Activated CD8-positive, alpha-beta memory T cell treated with anti-CD3 and anti-CD28 coated beads for 24 hours (primary cell): ENCODE measurements around the gene MLC1.

Experiments used
- DNase-seq: peaks from one replicate; pipeline ENCODE4 v3.0.0-alpha.2; 2020

The MLC1 gene

DNA sequence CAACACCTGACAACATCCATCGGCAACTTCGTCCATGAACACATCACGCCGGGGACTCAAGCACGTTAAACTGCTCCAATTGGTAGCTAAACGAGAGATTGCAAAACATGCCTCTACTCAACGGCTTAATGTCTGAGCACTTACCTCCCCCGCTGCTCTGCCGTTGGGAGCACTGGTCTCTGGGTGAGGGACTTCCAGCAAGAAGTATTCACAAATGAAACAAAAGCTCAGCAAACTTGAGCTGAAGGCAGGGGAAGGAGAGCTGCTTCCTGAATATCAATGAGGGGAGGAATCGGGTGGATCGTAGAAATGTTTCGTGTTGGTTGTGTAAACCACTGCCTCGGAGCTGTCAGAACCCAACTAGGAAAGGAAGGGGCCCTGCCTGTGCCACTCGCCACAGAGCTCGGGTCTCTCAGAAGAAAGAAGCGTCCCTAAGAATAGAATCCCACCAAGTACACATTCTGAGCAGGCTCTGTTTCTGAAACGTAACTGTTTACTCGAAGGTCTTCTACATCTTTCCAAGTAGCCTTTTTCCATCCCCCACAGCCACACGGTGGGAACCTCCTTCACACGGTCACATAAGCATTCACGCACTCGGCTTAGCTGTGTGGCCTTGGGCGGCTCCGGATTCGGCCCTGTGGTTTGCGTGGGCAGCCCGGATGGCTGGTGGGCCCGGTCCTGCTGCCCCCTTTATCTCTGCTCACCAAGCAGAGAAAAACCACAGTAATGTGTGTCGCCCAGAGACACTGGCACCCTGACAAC is at the start of gene MLC1:
Gene MLC1 (minus strand): TSS at position 216 of the 762 bp plus-strand sequence. CDS start 524 bp downstream, outside the sequence.
- peak; percentile 65 for DNase-seq

DNA sequence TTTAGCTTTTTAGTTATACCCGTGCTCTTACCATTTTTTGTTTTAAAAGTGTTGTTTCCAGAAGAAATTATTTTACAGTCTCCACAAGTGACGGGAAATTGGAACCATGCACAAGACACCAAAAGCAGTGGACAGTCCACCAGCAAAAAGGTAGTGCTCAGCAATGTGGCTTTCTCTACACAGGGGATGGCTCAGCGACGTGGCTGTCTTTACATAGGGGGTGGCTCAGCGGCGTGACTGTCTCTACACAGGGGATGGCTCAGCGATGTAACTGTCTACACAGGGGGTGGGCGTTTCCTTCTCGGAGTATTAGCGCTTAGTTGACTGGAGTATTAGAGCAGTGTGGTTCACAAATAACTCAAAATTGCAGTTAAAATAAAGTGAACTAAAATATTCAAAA is 49.3 kb upstream of the MLC1 start:
- no peak for DNase-seq

DNA sequence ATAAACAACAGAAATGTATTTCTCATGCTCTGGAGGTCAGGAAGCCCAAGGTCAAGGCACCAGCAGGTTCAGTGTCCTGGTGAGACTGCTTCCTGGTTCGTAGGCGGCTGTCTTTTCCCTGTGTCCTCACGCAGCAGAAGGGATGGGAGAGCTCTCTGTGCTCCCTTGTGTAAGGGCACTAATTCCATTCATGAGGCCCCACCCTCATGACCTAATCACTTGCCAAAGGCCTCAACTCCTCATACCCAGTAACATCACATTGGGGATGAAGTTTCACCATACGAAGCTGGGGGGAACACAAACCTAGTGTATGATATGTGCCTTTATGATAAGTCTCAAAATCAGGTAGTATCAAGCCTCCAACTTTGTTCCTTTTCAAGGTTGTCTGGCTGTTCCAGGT is 46.7 kb upstream of the MLC1 start:
- no peak for DNase-seq

DNA sequence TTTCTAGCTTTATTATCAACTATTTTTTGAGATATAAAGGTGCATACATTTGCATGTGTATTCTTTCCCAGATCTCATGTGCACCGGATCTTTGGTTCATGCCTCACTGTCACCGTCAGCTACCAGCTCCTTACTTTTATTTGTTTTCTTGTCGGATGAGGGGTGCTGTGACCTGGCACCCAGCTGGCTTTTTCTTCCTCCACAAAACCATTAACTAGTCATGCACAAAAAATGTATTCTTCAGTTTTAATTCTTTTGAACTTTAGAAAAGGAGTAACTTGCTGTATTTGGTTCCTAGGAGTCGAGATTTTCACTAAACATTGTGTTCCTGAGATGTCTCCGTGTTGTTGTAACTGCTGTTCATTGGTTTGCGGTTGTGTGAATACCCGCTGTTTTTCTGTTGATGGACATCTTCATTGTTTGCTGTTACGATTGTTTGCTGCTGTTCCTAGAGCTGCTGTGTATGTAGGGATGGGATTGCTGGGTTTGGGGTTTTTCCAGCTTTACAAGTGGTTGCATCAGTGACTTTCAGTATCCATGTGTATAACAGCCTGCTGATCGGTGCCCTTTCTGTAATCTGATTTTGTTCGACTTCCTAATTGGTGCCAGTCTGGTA is 44.0 kb upstream of the MLC1 start:
- no peak for DNase-seq

DNA sequence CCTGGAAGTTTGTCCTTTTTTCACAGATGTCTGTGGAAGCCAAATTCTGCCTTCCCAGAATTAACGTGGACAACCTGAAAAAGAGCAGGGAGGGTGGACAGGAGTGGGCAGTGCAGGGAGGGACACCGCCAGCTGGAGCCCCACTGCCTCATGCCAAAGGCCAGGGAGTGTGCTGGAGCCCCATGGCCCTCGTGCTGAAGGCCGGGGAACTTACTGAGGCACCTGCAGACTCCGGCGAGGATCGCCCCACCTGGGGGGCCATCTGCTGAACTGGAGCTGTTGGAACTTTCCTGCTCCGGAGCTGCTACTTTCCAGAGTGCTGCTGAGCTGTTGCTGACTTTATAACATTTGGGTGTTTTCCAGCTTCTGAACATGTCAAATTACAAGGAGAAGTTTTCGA is 39.8 kb upstream of the MLC1 start:
- no peak for DNase-seq

DNA sequence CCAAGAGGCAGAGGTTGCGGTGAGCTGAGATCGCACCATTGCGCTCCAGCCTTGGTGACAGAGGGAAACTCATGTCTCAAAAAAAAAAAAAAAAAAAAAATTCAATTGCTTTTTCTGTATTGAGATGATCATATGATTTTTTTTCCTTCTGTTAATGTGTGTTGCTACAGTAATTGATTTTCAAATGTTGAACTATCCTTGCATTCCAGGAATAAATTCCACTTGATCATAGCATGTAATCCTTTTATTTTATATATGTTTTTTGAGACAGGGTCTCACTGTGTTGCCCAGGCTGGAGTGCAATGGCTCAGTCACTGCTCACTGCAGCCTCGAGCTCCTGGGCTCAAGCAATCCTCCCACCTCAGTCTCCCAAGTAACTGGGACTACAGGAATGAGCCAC is 37.9 kb upstream of the MLC1 start:
- no peak for DNase-seq

DNA sequence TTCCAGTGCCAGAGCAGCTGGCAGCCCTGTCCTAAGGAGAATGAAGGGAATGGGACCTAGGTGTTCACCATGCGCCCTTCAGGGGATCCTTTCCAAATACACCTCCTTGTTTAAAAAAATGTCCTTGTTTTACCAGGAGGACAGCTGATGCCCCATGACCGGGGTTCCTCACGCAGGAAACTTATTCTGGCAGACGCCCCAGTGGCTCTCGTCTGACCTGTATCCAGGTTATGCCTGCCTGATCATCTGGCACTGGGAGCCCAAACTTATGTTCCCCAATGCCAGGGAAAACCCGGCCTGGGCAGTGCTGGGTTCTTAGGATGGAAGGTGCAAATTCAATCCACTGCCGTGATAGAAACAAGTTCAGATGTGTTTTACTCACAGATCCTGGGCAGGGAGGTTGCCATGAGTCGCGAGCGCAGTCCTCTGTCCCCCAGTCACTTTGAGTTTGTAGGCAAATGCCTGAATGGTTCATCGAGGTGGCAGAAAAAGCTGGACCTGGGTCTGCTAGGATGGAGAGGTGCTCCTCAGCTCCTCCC is 36.0 kb upstream of the MLC1 start:
- DNase-seq, result no peak

DNA sequence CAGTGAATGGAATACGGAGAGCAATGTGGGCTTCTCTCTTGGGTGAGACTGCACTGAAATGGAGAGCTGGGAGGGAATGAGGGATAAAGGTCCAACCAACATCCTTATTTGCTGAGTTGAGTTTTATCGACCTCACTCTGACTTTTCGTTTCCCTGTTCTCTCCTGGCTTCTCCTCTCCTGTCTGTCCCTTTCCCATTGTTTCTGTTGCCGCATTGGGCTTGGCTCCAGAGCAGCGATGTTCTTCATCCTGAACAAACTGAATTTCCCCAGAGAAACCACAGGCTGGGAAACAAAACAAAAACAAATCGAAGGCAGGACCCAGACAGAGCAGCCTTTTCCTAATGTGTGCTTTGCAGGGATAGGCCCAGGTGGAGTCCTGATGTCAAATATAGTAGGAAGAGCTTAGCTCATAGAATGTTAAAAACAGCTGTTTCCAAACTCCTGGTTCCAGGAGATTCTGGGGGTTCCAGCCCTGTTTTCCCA is 34.6 kb upstream of the MLC1 start:
- DNase-seq, result no peak

DNA sequence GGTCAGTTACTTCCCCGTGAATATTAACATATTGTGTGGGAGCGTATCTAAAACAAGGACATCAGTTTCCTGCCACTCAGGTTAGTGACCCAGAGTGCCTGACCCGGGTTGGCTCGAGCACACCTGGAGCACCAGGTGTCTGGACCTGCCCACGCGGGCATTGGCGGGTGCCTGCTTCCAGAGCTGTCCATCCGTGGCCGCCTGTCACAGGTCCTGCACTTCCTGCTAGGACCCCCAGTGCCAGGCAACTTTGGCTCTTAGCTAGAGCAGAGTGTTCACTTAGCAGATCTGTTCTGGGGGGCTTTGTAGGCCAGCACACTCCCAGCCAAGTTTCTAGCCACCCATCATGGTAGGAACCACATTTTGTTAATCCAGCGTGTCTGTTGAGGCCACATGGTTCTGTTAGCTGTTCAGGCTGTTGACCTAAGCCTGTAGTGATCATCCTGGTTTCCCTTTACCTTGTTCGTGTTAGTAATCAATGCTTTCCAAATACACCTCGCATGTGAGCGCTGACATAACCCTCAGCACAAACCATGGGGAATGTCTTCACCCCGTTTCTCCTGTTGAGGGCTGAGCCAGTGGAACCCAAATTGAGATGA is 34.0 kb upstream of the MLC1 start:
- no peak for DNase-seq

DNA sequence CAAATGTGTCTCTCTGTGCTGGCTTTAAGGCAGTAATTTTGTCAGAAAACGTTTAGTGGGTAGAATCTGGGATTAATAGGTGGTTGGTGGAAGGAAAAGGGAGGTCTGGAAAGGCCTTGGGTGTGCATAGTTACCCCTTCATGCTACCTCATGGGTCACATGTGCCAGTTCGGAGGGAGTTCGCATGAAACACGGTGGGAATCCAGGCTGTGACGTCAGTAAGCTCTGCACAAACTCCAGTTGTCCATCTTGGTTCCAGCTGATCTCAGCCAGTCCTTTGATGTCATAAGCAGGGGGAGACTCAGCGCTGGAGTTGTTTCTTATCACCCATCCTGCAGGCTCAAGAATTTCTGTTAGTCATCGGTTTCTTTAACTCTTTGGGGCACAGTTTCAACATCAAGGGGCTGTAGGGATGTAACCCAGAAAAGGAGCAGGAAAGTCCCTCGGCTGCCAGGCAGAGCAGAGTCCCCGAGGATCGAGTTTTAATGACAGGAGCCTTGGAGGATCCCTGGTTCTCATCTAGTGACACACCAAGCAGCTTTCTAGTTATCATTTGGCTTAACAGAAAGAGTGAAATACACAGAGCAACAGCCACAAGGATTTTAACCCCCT is 33.4 kb upstream of the MLC1 start:
- no peak for DNase-seq

DNA sequence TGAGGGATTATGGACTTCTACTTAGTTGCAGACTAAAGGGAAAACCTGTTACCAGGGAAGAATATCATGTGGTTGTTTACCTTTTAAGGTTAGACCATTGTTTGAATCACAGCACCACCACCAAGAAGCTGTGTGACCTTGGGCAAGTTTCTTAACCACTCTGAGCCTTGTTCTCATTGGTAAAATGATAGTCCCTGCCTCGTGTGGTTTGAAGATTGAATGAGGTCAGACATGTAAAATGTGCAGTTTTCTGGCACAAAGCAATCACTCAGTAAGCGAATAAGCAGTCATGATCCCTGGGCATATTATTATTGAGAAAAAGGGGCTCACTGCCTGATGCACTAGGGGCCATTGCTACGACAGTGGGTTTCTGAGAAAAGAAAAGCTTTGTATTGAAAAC is 32.9 kb upstream of the MLC1 start:
- no peak for DNase-seq

DNA sequence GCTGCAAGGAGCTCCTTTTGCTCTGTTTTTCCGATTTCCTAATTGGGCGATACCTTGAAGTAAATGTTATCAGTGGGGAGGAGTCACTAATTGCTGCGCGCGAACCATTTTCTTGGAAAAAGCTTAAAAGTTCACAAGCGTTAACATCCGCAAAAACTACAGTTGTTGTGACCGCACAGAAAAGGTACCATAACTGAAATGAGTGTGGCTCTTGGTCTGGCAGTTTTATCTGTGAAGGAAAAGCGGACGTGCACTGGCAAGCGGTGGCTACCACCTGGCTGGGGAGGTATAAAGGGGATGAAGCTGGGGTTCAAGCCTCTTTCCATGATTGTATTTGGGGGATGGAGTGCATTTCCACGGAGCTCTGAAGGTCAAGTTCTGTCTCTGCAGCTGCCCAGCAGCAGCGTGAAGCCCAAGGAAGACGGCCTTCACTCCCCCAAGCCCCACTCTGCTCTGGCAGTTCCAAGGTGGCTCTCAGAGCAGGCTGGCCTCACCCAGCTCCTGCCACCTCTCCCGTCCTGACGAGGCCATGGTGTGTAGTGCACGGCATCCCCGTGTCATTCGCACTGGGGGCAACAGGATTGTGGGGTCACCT is 32.0 kb upstream of the MLC1 start:
- no peak for DNase-seq

DNA sequence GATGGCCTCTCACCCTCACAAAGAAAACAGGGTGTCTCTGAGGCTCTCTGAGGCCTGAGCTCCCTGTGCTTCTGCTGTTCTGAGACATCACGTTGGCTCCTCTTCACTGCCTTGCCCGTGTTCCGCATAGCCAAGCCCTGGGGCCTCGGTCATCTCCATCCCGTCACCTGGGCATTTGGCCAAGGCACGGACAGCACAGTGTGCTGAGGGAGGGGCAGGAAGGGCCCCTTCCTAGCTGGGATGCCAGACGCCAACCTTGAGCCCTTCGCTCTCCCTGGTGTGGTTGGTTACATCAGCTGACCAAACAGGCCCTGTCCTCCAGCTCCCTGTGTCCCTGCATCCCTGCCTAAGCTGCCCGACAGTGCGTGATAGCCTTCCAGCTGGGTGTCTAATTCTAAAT is 30.5 kb upstream of the MLC1 start:
- DNase-seq, result no peak

DNA sequence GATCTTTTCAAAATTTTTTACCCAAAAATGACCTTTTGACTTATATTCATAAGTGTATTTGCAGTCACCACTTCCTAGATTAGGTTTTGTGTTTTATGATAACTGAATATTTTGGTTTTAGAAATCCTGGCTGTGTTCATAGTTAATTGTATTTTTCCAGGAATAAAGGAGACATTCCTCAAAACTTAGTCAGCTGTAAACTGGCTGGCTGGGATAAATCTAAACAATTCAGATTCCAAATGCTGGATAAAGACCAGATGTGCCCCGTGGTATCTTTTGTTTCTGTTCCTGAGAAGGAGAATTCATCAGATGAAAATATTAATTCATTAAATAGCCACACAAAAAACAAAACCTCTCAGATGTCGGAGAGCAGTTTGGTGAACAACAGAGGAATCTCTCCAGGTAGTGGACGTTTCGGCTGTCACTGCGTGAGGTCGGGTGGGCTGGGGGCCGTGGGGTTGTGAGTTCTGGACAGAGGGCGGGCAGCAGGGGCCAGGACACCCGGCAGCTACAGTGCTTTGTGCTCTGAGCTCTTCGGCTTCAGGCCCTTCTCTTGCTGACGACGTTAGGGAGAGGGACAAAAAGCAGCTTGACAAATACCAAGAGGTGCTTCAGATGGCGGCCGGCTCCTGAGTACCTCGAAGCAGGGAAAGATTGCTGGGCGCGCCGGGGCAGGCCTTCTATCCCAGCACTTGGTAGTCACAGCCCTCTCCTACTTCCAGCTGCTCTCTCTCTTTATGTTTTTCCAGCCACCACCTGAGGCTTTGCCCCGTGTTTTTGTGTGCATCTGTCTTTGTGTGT is 29.2 kb upstream of the MLC1 start:
- DNase-seq, result no peak

DNA sequence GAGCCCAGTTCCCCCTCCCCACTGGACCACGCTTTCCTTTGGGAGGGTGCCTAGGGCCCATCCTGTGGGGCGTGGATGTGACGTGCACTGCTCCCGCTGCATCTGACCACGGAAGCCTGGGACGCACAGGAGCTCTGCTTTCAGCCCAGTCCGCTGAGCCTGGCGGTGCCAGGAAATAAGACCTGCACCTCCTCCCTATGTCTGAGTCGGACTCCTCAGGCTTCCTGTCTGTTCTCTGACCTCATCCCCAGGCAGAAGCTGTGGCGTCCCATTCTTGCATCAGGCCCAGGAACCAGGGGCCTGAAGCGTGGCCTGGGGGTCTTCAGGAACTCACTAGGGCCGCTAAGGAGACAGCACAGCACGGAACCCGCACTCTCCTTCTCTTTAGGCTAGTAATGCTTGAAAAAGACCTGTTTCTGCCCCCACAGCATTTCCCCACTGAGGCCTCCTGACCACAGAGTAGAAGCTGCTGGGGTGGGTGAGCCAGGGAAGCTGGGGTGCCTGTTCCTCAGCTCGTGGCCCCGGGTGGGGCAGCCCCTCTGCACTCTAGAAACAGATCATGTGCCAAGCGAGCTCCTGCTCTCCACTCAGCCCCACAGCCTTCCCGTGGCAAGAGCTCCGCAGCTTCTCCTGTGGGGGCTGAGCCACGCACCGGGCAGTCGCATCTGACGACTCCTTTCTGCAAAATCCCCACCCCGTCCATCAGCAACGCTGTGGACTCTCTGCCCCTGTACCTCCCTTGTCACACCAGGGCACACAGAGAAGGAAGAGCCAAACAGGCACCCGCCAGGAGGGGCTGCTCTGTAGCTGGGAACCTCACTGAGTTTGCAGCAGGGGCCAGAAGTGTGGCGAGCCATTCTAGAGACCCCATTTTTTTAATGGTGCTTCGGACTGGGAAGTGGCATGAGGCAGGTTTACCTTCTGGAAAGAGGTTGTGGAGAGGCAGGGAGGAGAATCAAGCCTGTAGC is 27.2 kb upstream of the MLC1 start:
- peak; percentile 65 for DNase-seq

DNA sequence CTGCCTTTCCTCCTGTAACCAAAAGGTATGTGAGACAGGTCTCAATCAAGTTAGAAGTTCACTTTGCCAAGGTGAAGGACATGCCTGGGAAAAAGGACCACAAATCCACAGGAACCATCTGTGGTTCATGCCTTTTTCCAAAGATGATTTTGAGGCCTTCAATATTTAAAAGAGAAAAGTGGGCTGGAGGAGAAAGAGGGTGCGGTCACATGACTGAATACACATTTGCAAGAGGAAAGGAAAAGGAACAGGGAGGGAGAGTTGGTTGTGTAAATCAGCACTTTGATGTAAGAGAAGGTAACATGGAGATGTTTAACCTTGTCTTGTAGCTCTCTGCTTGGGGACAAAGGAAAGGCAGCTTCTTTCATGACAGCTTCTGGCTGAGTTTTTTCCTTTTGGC is 25.8 kb upstream of the MLC1 start:
- no peak for DNase-seq

DNA sequence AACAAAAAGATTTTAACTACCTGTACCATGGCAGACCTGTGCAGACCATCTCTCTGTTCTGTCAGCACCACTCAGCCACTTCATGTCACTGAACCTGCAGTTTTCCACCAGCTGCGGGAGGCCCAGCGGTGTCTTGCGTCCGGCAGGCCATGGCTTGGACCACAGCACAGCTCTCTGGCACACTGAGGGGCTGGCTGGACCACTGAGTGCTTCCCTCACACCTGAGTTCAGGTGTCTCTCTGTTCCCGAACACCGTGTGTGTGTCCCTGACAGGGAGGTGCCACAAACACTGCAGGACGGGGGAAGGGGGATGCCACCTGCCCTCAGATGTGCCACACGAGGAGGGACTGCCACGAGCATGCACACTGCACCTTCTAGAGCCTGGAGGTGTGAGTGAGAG is 22.3 kb upstream of the MLC1 start:
- DNase-seq, result no peak

DNA sequence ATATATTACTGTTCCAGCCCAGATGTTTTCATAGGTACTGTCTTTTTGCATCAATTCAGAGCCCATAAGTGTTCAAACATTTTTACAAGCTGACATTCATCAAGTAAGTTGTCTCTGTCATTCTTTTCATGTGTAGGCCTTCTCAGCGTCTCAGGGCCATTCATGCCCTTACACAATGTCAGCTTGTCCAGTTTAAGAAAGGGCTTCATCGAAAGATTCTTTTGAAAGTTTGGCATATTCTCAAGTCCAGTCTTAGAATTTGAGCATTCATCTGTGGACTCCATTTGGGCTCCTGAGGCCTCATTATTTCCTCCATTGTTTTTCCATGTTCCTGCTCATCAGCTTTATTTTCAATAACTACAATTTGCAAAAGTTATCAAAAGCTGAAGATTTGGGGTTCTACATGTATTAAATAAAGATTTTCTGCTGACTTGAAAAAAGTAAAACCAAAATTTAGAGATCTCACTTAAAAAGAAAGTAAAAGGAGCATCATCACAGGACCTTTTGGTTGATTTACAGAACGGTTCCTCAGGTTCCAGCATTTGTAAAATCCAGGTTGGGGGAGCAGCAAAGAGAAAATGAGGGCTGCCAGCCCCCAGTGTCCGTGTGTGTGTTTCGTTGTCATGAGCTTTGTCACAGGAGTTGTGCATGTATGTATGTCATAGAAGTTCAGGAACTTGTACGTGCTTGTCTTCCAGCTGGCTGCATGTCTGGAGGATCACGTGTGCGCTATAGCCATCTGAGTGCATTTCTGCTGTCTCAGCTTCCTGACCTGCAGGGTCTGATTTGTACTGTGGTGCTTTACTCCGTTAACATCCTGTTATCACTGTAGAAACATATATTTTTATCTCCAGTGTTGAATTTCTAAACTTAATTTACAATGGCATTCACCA is 20.2 kb upstream of the MLC1 start:
- no peak for DNase-seq

DNA sequence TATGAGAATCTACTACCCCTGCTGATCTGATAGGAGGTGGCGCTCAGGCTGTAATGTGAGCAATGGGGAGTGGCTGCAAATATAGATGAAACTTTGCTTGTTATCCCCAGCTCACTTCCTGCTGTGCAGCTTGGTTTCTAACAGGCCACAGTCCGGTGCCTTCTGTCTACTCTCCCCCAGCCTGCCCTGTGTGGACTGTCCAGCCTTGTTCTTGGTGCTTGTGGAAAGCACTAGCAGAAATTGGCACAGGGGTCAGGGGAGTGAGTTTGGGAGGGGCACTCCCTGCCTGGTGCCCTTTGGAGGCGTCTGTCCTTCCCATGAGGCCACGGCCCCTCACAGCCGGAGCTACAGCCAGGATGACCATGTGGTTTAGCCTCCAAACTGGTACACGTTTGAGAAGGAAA is 18.9 kb upstream of the MLC1 start:
- no peak for DNase-seq

DNA sequence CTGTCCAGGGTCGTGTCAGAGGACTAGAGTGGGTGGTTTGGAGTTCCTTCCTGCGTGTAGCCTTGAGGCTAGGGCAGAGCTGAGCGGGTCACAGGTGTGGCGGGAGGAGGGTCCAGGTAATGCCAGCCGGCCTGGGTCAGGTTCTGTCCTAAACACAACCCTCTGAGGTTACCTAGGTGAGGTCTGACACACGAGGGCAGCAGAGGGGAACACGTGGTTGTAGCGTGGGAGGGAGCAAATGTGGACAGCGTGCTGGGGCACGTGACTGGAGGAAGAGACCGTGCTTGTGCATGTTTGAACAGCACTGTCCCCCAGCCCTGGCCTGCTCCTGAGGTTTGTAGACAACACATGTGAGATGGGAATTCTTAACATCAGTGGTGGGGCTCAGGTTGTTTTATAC is 17.7 kb upstream of the MLC1 start:
- no peak for DNase-seq
